ENCODE measurements around the gene EHF.

DNA sequence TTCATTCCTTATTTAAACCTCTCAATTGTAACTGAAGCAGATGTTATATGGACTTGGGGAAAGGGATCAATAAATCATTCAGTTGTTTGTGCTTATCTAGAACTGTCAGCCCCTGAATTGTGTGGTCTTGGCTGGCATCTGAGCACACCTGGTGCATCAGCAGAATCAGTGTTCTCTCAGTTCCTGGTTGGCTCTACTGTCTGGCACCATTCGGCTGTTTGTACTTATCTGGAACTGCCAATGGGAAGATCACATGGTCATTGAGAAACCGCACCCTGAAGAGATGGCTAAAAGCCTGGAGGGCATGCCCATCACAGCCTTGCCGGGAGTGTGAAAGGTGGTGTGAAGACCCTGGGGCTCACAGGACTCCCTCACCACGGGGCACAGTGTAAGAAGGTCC lies 37.1 kb upstream of the EHF start:
- TF ChIP-seq EZH2 (IDR thresholded peaks at IDR 0.05; ENCODE audit: borderline replicate concordance, low read depth, low read length) (no peak), TBP (optimal IDR thresholded peaks at IDR 0.05; ENCODE audit: low read depth, low read length) (no peak), POLR2AphosphoS5 (IDR thresholded peaks at IDR 0.05; ENCODE audit: control insufficient read depth, insufficient read depth, low read depth, low read length) (no peak), ELK1 (CRISPR knock-in tag; IDR thresholded peaks at IDR 0.05) (no peak), USF2 (CRISPR knock-in tag; IDR thresholded peaks at IDR 0.05) (no peak), POLR2A (conservative IDR thresholded peaks at IDR 0.05) (no peak), HDGF (IDR thresholded peaks at IDR 0.05) (no peak), NR2F6 (CRISPR knock-in tag; IDR thresholded peaks at IDR 0.05) (no peak), RCOR1 (IDR thresholded peaks at IDR 0.05; ENCODE audit: borderline replicate concordance in 1 of 2, low read depth in 2 of 2, low read length in 2 of 2) (no peak), REST (IDR thresholded peaks at IDR 0.05; ENCODE audit: borderline replicate concordance) (no peak), REST (CRISPR knock-in tag; IDR thresholded peaks at IDR 0.05; ENCODE audit: low read depth) (no peak), MEF2A (IDR thresholded peaks at IDR 0.05; ENCODE audit: control insufficient read depth, low read depth, low read length) (no peak), OTX1 (CRISPR knock-in tag; IDR thresholded peaks at IDR 0.05) (no peak), GABPB1 (CRISPR knock-in tag; IDR thresholded peaks at IDR 0.05) (no peak), ZNF174 (CRISPR knock-in tag; IDR thresholded peaks at IDR 0.05) (no peak)

Measured in K562 (cell line).